Stomach smooth muscle (tissue), 2 donors: ENCODE measurements around the gene CDH5.

Source experiments
- H3K27ac ChIP-seq: one replicate; pipeline ENCODE4 v1.7.0; 2013; ENCODE audit warnings: mild to moderate bottlenecking, low read length, inconsistent platforms
- H3K27me3 ChIP-seq, 2 donors: one replicate each; pipeline ENCODE4 v1.7.0; 2013; ENCODE audit warnings: low read length in 2 of 2; ENCODE audit not compliant: insufficient read depth in 2 of 2, control insufficient read depth in 1 of 2
- H3K36me3 ChIP-seq, 2 donors: one replicate each; pipeline ENCODE4 v1.7.0; 2013; ENCODE audit warnings: low read length in 2 of 2; ENCODE audit not compliant: control insufficient read depth in 2 of 2, insufficient read depth in 2 of 2
- H3K4me1 ChIP-seq: one replicate; pipeline ENCODE4 v1.7.0; 2013; ENCODE audit warnings: low read length; ENCODE audit not compliant: control insufficient read depth, insufficient read depth
- H3K4me3 ChIP-seq, 2 donors: one replicate each; pipeline ENCODE4 v1.7.0; 2013; ENCODE audit warnings: low read length in 2 of 2
- H3K9ac ChIP-seq, 2 donors: one replicate each; pipeline ENCODE4 v1.7.0; 2013; ENCODE audit warnings: low read length in 2 of 2, mild to moderate bottlenecking in 1 of 2
- H3K9me3 ChIP-seq, 2 donors: one replicate each; pipeline ENCODE4 v1.7.0; 2013; ENCODE audit warnings: low read length in 2 of 2; ENCODE audit not compliant: control insufficient read depth in 2 of 2
- donor health status: healthy.
- donor health status: Pancreatic carcinoma.

CDH5 gene

DNA sequence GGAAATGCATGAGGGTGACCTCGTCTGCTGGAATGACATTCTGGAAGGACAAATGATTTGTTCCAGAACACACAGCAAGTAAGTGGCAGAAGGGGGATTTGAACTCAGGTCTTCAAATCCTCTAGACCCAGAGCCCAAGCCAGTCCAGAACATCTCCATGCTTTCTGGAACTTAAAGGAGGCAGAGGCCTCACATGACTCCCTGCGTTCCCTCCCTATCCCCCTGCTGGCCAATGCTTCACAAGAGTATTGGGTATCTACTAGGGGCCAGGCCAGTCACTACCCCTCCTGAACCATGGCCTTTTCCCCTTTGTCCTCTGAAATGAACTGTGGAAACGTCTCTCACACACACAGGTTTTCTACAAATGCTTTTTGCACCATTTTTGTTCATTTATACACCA is 53.0 kb downstream of the CDH5 start:
- Histone ChIP-seq H3K36me3 (no peaks in the 10 kb centered on the region), H3K9ac (no peak overlapping the region), H3K4me3 (no peak overlapping the region), H3K27ac (no peak overlapping the region), H3K4me1 (no peaks in the 10 kb centered on the region), H3K9me3 (peaks cover 6 to 8% of the 10 kb centered on the region in 2 donors), H3K27me3 (peaks cover 15 to 24% of the 10 kb centered on the region in 2 donors)

DNA sequence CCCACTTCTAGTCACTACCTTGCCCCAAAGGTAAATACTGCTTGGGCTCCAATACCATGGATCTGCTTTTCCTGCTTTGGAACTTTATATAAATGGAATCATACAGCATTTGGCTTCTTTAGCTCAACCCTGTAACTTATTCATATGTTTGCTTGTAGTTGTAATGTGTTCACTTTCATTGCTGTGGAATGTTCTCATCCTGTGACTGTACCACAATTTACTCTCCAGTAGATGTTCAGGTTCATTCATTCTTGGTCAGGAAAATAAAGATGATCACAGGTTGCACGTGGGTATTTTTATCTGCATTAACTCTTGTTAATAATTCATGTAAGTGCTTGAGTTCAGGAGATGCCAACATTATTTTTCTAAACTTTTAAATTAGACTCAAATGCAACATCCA is 53.9 kb downstream of the CDH5 start:
- H3K27me3 ChIP-seq = peaks cover 23 to 29% of the 10 kb centered on the region in 2 donors
- no peak overlapping the region for H3K4me3 ChIP-seq
- H3K27ac ChIP-seq = no peak overlapping the region
- peaks cover 6 to 8% of the 10 kb centered on the region in 2 donors for H3K9me3 ChIP-seq
- no peaks in the 10 kb centered on the region for H3K4me1 ChIP-seq
- H3K9ac ChIP-seq = no peak overlapping the region
- no peaks in the 10 kb centered on the region for H3K36me3 ChIP-seq

DNA sequence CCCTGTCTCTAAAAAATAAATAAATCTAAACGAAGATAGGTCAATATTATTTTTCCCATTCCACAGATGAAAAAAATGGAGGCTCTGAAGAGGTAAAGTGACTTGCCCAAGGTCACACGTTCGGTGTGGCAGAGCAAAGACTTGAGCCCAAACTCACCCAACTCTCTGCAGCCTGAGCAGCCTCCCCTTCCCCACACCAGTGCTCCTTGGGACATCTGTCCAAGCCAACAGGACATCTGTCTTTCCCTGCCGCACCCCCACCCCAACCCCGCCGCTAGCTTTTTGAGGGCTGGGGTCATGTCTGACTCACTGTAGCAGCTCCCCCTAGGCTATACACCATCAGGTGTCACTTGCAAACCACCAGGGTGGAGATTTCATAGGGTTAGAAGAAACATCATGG is 55.4 kb downstream of the CDH5 start:
- Histone ChIP-seq H3K4me3 (no peak overlapping the region), H3K27me3 (peaks cover 35 to 38% of the 10 kb centered on the region in 2 donors), H3K27ac (no peak overlapping the region)

DNA sequence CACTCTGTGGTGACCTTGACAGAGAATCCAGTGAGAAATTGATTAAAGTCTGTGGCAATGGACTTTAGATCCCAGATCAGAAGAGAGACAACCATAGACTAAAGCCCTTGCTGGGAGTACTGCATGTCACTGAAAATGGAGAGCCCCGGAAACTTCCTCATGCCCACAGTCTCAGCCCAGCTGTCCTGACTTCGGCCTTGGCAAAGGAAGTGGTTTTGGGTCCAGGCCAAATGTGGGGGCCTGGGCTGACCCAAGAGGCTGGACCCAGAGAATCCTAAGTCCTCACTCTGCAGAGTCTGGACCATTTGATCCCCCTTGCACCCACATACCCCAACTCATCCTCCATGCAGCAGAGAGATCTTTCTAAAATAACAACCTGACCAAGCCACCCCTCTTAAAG is 55.9 kb downstream of the CDH5 start:
- Histone ChIP-seq H3K4me1 (peaks cover 7% of the 10 kb centered on the region), H3K27ac (no peak overlapping the region), H3K9ac (no peak overlapping the region), H3K36me3 (no peaks in the 10 kb centered on the region), H3K9me3 (no peaks in the 10 kb centered on the region), H3K27me3 (peaks cover 35 to 38% of the 10 kb centered on the region in 2 donors), H3K4me3 (no peak overlapping the region)

More for the DNA sequence above, 55.4 kb downstream of the CDH5 start:
- no peaks in the 10 kb centered on the region for H3K36me3 ChIP-seq
- H3K9ac ChIP-seq = no peak overlapping the region
- peaks cover 4% of the 10 kb centered on the region in 2 donors for H3K9me3 ChIP-seq
- peaks cover 7% of the 10 kb centered on the region for H3K4me1 ChIP-seq

DNA sequence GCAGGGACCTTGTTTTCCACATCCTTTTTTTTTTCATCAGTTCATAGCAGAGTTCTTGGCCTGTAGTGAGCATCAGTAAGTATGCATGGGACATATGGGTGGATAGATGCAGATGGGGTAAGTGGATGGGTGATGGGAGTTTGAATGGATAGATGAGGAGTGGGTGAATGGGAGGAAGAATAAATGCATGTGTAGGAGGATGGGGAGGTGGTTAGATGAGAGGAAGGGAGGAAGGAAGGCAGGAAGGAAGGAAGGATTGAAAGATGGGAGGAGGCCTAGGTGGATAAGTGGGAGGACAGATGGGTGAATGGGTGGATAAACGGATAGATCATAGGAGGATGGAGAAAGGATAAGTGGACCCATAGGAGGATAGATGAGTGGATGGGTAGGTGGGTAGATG is 56.7 kb downstream of the CDH5 start:
- Histone ChIP-seq H3K9ac (no peak overlapping the region), H3K27ac (no peak overlapping the region), H3K36me3 (no peaks in the 10 kb centered on the region), H3K4me3 (no peak overlapping the region), H3K9me3 (no peaks in the 10 kb centered on the region), H3K4me1 (peaks cover 15% of the 10 kb centered on the region), H3K27me3 (peaks cover 41 to 43% of the 10 kb centered on the region in 2 donors)

DNA sequence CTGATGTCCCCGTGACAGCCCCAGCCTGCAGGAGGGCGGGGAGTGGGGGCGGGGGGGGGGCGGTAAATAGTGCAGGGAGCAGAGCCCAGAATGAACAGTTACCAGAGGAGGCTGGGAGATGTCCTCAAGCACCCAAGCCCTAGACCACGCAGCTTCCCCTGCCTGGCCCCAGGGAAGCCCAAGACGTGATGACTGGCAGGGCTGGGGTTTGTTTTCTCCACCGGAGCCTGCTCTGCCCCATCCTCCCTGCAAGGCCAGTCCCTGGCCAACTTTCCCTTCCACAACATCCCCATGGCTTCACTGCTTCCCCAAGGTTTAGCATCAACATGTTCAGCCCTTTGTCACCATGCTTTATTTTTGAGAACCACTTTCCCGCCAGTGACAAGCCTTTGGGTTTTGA is 59.2 kb downstream of the CDH5 start:
- no peak overlapping the region for H3K27ac ChIP-seq
- no peak overlapping the region for H3K9ac ChIP-seq
- H3K9me3 ChIP-seq = no peaks in the 10 kb centered on the region
- H3K4me1 ChIP-seq = peaks cover 17% of the 10 kb centered on the region
- H3K4me3 ChIP-seq = no peak overlapping the region
- peaks cover 51% of the 10 kb centered on the region in 2 donors for H3K27me3 ChIP-seq
- H3K36me3 ChIP-seq = no peaks in the 10 kb centered on the region

DNA sequence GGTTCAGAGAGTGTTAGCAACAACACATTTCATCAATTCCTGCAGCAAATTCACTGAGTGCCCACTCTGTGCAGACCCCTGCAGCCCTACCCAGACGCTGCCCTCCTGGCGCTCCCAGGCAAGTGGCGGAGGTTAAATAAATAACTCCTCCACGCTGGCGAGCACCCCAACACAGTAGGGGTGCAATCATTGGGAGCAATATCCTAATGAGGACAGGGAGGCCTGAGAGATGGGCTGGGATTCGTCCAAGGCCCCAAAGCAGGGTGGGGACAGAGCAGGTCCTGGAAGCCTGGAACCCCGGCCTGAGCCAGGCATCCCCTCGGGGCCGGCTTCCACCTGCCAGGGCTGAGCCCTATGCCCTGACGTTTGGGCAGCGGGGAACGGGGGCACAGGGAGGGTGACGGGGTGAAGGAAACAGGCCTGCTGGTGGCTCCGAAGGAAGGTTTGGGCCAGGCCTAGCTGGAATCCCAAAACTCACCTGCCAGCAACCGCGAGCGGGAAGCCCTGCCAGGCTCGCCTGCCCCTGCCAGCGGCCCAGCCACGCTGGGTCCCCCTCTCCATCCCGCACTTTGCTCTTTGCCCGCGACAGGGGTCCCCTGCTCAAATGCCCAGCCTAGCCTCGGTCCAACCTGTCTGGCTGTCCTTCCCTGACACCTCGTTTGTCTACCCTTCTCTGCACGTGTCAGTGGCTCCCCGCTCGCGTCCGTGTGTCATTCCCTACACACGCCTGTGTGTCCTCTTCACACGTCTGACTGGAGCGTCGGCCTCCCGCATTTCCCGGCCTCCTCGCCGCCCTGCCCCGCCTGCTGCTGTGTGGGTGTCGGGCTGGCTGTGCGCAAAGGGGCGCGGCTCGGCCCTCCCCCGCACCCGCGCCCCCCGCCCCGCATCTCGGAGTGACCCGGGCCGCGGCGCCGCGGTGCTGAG is 59.9 kb downstream of the CDH5 start:
- Histone ChIP-seq H3K9ac (no peak overlapping the region), H3K9me3 (no peaks in the 10 kb centered on the region), H3K27me3 (peaks cover 51% of the 10 kb centered on the region in 2 donors), H3K4me3 (peak overlapping the region; percentile 41 to 60), H3K36me3 (no peaks in the 10 kb centered on the region), H3K4me1 (peaks cover 17% of the 10 kb centered on the region), H3K27ac (no peak overlapping the region)

DNA sequence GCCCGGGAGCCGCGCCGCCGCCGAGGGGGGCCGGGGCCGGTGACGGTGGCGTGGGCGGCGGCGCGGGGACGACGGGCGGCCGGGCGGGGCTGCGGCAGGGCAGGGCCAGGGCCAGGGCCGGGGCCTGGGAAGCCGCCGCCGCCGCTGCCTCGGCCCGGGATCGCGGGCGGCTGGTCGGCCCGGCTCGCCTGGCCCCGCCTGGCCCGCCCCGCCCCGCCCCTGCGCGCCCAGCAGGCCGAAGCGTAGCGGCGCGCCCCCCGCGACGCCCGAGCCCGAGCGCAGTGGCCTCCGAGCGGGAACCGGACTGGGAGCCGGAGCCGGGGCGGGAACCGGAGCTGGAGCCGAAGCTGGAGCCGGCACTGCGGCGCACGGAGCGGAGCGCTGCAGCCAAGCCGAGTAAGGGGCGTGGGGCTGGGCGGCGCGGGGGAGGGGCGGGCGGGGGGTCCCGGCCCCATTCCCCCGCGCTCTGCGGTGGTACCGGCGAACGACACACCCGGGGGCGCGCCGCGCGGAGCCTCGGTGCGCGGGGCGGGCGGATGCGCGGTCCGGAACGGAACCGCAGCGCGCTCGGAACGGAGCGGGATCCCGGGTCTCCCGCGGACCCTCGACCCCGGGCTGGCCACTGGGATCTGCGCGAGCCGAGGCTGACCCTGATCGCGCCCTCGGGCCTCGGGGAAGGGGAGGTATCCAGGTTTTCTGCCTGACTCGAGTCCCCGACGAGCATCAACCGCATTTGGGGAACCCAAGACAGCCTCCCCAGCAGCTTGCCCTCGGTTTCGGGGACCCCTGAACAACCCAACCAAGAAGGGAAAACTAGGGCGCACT is 60.8 kb downstream of the CDH5 start, which contains the start of gene BEAN1:
TSS of gene BEAN1 (plus strand) at position 260 of the 825 bp plus-strand sequence. CDS start 10,382 bp downstream, outside the sequence.
- Histone ChIP-seq H3K27me3 (peaks cover 51 to 54% of the 10 kb centered on the region in 2 donors), H3K27ac (no peak within 1 kb of the TSS), H3K9ac (no peak within 1 kb of the TSS), H3K4me3 (peak within 1 kb of the TSS; percentile 41 to 64), H3K4me1 (peaks cover 17% of the 10 kb centered on the region), H3K36me3 (no peaks in the 10 kb centered on the region), H3K9me3 (no peaks in the 10 kb centered on the region)

DNA sequence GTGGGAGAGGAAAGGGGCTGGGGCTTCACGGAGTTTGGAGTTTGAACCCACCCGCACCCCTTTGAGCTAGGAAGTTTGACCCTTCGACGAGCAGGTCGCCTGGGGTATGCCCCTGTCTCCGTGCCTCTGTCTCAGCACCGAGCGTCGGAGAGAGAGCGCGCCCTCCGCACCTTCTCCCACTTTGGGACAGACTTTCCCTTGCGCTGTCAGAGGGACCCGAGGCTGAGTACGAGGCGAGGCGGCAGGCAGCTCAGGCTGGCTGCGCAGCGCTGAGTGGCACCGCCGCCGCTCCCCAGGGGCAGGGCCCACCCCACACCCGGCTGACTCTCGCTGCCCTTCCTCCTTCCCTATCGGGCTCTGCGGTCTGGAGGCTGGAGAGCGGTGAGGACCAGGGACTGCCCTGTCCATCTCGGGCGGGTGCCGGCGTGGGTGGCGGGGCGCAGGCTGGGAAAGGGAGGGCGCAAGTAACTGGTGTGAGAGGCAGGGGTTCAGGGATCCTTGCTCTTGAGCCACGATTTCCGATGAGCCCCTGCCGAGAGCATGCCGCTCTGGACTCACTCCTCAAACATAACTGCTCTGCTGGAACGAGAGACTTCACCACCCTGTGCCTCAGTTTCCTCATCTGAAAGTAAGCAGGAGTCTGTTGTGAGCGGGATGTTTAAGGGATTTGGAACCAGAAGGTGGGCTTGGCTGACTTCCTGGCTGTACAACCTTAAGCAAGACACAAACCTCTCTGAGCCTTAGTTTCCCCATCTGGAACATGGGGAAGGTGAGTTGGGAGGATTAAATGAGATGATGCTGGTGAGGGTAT is 61.6 kb downstream of the CDH5 start:
- H3K9me3 ChIP-seq = no peaks in the 10 kb centered on the region
- peaks cover 50 to 57% of the 10 kb centered on the region in 2 donors for H3K27me3 ChIP-seq
- H3K4me1 ChIP-seq = peaks cover 17% of the 10 kb centered on the region
- peak overlapping the region in 1 of 2 donors; percentile 64 for H3K4me3 ChIP-seq
- H3K27ac ChIP-seq = no peak overlapping the region
- H3K9ac ChIP-seq = no peak overlapping the region
- no peaks in the 10 kb centered on the region for H3K36me3 ChIP-seq

DNA sequence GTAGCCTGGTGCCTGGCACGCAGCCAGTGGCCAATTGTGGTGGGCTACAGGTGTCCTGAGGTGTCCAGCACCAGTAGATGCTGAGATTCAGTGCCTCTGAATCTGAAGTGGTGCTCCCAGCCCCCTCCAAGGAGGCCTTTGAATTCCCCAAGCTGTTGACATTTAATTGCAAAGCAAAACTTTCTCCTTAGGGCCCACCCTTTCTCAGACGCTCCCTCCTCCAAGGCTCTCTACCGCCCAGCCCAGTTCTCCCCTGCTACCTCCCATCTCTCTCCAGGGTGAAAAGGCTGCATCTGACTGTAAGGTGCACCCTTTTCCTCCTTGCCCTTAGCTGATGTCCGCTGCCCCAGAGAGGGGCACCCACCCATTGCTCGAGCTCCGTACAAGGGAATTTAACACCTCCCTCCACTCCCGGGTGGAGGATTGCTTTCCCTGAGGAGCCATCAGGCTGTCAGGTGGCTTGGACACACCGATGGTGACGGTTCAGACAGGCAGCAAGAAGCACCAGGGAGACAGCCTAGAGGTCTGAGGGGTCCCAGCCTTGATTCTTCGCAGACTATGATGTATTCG is 62.3 kb downstream of the CDH5 start:
- Histone ChIP-seq H3K4me1 (peaks cover 17% of the 10 kb centered on the region), H3K27me3 (peaks cover 51 to 52% of the 10 kb centered on the region in 2 donors), H3K27ac (no peak overlapping the region), H3K9me3 (no peaks in the 10 kb centered on the region), H3K9ac (no peak overlapping the region), H3K4me3 (no peak overlapping the region), H3K36me3 (no peaks in the 10 kb centered on the region)
